HUES48 (cell line): ENCODE data around the gene ITIH3.

ENCODE experiments used
- H3K27ac ChIP-seq: one replicate; pipeline ENCODE4 v1.7.0; 2013; ENCODE audit warnings: low read depth, low read length, inconsistent platforms
- H3K27me3 ChIP-seq: 2 replicates; pipeline ENCODE4 v1.6.1; 2013; ENCODE audit warnings: mild to moderate bottlenecking, low read length; ENCODE audit not compliant: control insufficient read depth, insufficient read depth
- H3K36me3 ChIP-seq: 2 replicates; pipeline ENCODE4 v1.6.1; 2013; ENCODE audit warnings: low read length; ENCODE audit not compliant: control insufficient read depth, insufficient read depth
- H3K4me1 ChIP-seq: 2 replicates; pipeline ENCODE4 v1.6.1; 2013; ENCODE audit warnings: mild to moderate bottlenecking, low read length; ENCODE audit not compliant: control insufficient read depth, insufficient read depth
- H3K4me3 ChIP-seq: 2 replicates; pipeline ENCODE4 v1.5.1; 2013; ENCODE audit warnings: mild to moderate bottlenecking, low read depth, low read length
- H3K9ac ChIP-seq: 2 replicates; pipeline ENCODE4 v1.6.1; 2013; ENCODE audit warnings: mild to moderate bottlenecking, low read depth, low read length, moderate library complexity
- H3K9me3 ChIP-seq: 2 replicates; pipeline ENCODE4 v1.6.1; 2013; ENCODE audit warnings: low read length; ENCODE audit not compliant: control insufficient read depth, insufficient read depth

Gene ITIH3

GRCh38 chr3:52817221-52817620, 22.6 kb downstream of the ITIH3 start:
- Histone ChIP-seq H3K27me3 (no peaks in the 10 kb centered on the region), H3K27ac (no peak overlapping the region), H3K9ac (no peak overlapping the region), H3K9me3 (no peaks in the 10 kb centered on the region), H3K4me3 (no peak overlapping the region), H3K4me1 (no peaks in the 10 kb centered on the region), H3K36me3 (no peaks in the 10 kb centered on the region)

DNA sequence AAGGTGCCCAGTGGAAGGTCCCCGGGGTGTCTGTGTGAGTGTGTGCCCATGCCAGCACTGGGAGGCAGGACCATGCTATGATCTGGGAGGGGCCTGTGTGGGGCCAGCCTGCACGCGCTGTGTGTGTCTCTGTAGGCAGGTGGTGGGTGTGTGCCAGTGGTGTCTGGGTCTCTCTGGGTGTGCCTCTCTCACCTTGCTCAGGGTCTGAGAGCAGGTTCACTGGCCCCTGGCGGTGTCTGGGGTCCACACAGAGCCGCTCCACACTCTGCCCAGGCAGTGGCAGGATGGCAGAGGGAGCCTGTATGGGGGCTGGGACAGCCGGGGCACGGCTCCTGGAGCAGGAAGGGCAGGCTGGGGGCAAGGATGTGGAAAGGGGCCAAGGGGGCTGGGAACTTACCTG, 23.3 kb downstream of the ITIH3 start:
- H3K4me1 ChIP-seq: no peaks in the 10 kb centered on the region

DNA sequence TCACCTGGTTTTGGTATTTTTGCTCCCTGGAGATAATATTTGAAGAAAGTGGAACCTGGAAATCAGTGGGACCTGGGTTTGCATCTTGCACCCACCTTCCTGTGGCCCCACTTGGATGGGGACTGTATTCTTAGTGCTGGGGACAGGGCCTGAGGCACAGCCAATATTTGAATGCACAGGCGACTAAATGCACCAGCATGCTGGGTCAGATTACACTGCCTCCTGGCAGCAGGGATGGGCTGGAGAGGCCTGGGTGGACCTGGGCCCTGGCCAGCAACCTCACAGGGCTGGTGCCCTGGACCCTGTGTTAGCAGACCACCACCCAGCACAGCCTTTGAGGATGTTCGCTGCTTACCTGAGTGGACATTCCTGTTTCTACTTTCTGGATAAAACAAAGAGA, 25.3 kb downstream of the ITIH3 start:
- H3K27ac ChIP-seq: no peak overlapping the region
- H3K9me3 ChIP-seq: no peaks in the 10 kb centered on the region
- no peak overlapping the region for H3K4me3 ChIP-seq
- H3K36me3 ChIP-seq: no peaks in the 10 kb centered on the region
- no peaks in the 10 kb centered on the region for H3K4me1 ChIP-seq
- H3K9ac ChIP-seq: no peak overlapping the region
- no peaks in the 10 kb centered on the region for H3K27me3 ChIP-seq

More for the DNA sequence above, 23.3 kb downstream of the ITIH3 start:
- no peak overlapping the region for H3K4me3 ChIP-seq
- no peaks in the 10 kb centered on the region for H3K9me3 ChIP-seq
- no peak overlapping the region for H3K27ac ChIP-seq
- no peaks in the 10 kb centered on the region for H3K27me3 ChIP-seq
- no peak overlapping the region for H3K9ac ChIP-seq
- no peaks in the 10 kb centered on the region for H3K36me3 ChIP-seq

- Histone ChIP-seq H3K36me3 (no peaks in the 10 kb centered on the region), H3K9me3 (no peaks in the 10 kb centered on the region), H3K27me3 (no peaks in the 10 kb centered on the region), H3K4me1 (no peaks in the 10 kb centered on the region), H3K9ac (no peak overlapping the region), H3K27ac (no peak overlapping the region), H3K4me3 (no peak overlapping the region)
Observed at GRCh38 chr3:52820736-52821135, 26.1 kb downstream of the ITIH3 start.

DNA sequence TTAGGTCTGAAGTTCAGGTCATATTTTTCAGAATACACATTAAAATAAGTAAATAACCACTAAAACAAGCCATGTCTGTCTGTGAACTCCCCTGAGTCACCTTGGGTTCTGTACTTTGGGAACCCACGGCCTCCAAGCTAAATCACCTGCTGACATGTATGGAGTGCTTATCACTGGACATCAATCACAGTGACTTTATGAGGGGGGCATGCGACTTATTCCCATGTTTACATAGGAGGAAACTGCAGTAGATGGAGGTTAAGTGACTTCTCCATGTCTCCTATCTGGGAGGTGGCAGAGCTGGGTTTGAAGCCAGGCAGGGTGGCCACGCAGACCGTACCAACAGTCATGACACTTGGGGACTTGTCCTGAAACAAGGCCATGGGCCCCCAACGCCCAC, 27.8 kb downstream of the ITIH3 start:
- no peak overlapping the region for H3K4me3 ChIP-seq
- no peaks in the 10 kb centered on the region for H3K36me3 ChIP-seq
- H3K27me3 ChIP-seq: no peaks in the 10 kb centered on the region
- H3K4me1 ChIP-seq: no peaks in the 10 kb centered on the region
- H3K9me3 ChIP-seq: no peaks in the 10 kb centered on the region
- H3K27ac ChIP-seq: no peak overlapping the region
- no peak overlapping the region for H3K9ac ChIP-seq

DNA sequence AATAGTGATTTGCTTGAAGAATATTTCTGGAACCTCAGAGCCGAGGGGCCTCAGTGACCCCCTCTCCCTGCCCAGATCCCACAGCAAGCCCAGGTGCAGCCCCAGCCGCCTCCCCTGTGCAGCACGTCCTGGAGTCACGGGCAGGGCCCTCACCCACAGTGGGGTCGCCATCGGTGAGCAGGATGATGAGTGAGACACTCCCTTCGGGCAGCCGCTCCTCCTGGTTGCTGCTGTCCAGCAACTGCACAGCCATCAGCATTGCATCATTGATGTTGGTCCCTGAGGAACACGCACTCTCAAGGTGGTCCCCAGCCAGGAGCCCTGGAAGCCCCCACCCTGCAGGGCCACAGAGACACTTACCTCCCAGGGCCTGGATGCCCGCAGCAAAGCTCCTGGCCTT, 29.4 kb downstream of the ITIH3 start:
- H3K27ac ChIP-seq: no peak overlapping the region
- H3K36me3 ChIP-seq: no peaks in the 10 kb centered on the region
- no peak overlapping the region for H3K4me3 ChIP-seq
- no peaks in the 10 kb centered on the region for H3K9me3 ChIP-seq
- H3K4me1 ChIP-seq: no peaks in the 10 kb centered on the region
- no peaks in the 10 kb centered on the region for H3K27me3 ChIP-seq
- no peak overlapping the region for H3K9ac ChIP-seq

DNA sequence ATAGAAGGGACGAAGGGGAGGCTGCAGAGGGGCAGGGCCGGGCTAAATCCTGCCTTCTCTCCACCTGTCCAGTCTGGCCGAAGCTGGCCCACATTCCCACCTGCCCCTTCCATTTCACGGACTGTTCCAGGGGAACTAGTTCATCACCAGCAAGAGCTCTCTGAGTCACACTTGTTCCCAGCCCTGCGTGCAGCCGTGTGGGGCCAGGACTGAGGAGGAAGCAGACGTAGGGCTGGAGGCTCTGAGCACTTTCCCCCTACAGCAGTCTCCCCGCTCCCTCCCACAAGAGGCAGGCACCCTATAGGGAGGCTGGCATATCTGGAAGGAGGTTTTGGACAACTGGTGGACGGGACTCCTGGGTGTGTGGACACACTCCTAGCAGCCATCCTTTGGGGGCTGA, 32.8 kb downstream of the ITIH3 start:
- Histone ChIP-seq H3K27me3 (no peaks in the 10 kb centered on the region), H3K4me1 (no peaks in the 10 kb centered on the region), H3K9me3 (no peaks in the 10 kb centered on the region), H3K4me3 (no peak overlapping the region), H3K36me3 (no peaks in the 10 kb centered on the region), H3K9ac (no peak overlapping the region), H3K27ac (no peak overlapping the region)

DNA sequence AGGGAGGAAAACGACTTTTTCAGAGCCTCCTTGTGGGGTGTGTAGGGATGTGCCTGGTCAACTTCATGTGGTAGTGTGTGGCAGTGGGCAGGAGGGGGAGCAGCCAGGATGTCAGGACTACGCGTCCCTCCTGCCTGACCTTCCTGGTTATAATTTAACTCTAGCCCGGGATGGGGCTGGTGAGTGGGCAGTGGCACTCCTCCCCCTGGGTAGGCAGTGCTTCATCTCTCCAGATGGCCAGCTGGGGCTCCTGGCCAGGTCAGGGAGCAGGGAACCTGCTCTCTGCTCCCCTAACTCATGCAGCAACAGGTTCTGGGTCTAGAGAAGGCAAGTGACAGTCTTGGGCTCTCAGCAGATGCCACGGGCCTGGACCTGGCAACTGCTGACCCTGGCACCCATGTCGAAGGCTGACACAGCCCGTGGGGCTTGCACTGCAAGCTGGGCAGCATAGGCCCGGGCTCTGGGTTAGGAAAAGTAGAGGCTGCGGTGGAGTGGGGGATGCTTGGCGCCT, 33.3 kb downstream of the ITIH3 start:
- H3K4me1 ChIP-seq: no peaks in the 10 kb centered on the region; the same call in 1 of the 2 replicates
- H3K9me3 ChIP-seq: no peaks in the 10 kb centered on the region
- H3K9ac ChIP-seq: no peak overlapping the region
- H3K27me3 ChIP-seq: no peaks in the 10 kb centered on the region
- H3K27ac ChIP-seq: no peak overlapping the region
- no peaks in the 10 kb centered on the region for H3K36me3 ChIP-seq
- no peak overlapping the region for H3K4me3 ChIP-seq

DNA sequence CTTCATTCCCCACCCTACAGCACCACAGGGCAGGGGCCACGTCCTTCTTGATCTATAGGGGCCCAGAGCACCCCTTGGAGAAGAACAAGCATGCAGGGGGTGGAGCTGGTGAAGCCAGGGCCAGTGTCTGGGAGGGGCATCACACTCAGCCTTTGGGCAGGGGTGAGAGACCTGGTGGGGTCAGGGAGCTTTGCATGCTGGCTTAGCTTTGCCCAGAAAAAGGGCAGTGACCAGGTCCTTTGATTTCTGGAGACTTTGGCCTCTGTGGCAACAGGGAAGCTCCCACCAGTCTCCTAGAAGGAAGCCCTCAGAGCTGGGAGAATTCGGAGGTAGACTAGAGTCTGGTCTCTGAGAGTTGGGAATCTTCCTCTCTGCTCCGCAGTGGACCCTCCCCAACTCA, 34.9 kb downstream of the ITIH3 start:
- Histone ChIP-seq H3K4me3 (no peak overlapping the region), H3K27me3 (no peaks in the 10 kb centered on the region), H3K9ac (no peak overlapping the region), H3K36me3 (no peaks in the 10 kb centered on the region), H3K9me3 (no peaks in the 10 kb centered on the region), H3K27ac (no peak overlapping the region), H3K4me1 (no peaks in the 10 kb centered on the region; the same call in 1 of the 2 replicates)

- no peak overlapping the region for H3K27ac ChIP-seq
- no peak overlapping the region for H3K4me3 ChIP-seq
- no peaks in the 10 kb centered on the region for H3K36me3 ChIP-seq
- H3K9ac ChIP-seq: no peak overlapping the region
- no peaks in the 10 kb centered on the region; the same call in 1 of the 2 replicates for H3K4me1 ChIP-seq
- H3K9me3 ChIP-seq: no peaks in the 10 kb centered on the region
- H3K27me3 ChIP-seq: no peaks in the 10 kb centered on the region
Observed at GRCh38 chr3:52829906-52830463, 35.4 kb downstream of the ITIH3 start.

GRCh38 chr3:52830535-52831258, 36.1 kb downstream of the ITIH3 start, which contains the start of gene ITIH4:
Gene ITIH4 (minus strand): TSS chr3:52830672. CDS start chr3:52830642, 30 bp downstream.
- Histone ChIP-seq H3K4me3 (no peak within 1 kb of the TSS), H3K9me3 (no peaks in the 10 kb centered on the region), H3K9ac (no peak within 1 kb of the TSS), H3K4me1 (peaks cover 6% of the 10 kb centered on the region; the same call in 1 of the 2 replicates), H3K27me3 (no peaks in the 10 kb centered on the region), H3K27ac (no peak within 1 kb of the TSS), H3K36me3 (no peaks in the 10 kb centered on the region)
